ENCODE data around the gene TRAPPC12.
A peak's percentile ranks its signal among the peaks of the same experiment; 100 is the strongest.

The TRAPPC12 gene

DNA sequence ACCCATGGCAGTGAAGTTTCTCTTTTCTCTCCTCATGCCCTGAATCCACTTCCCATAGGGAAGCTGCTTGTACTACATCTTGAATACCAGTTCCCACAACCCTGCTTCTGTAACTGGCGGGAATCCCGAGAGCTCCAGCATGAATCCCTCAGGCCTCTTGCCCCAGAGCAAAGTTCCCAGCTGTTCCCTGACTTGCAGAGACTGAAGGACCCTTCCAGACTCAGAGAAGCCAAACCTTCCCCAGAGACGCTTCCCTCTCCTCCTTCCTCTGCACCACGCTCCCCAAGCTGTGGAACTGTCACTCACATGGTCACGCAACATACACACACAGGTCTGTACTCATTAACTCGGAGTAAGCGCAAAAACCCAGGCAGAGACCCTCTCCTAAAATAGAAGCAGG is 26.4 kb downstream of the TRAPPC12 start:
- DNase-seq (ENCODE audit: low read depth in 4 of 4, low spot score in 1 of 4): no peak

DNA sequence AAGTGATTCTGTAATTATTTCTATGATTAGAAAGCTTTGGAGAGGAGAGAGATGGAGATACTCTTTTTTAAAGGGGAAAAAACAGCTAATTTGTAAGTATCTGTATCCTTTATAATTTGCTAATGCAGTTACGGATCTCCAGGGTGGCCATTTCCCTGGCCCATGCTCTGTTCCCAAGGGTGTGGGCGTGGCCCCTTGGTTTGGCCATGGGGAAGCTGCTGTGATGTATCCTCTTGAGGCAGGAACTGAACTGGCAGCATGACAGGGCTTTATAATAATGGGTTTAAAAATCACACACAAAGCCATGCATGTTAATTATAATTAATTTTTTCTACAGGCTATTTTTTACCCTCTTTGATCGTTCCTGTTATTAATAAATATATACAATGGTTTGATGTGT is 27.0 kb downstream of the TRAPPC12 start:
- no peak for DNase-seq (ENCODE audit: low read depth in 4 of 4, low spot score in 1 of 4)

DNA sequence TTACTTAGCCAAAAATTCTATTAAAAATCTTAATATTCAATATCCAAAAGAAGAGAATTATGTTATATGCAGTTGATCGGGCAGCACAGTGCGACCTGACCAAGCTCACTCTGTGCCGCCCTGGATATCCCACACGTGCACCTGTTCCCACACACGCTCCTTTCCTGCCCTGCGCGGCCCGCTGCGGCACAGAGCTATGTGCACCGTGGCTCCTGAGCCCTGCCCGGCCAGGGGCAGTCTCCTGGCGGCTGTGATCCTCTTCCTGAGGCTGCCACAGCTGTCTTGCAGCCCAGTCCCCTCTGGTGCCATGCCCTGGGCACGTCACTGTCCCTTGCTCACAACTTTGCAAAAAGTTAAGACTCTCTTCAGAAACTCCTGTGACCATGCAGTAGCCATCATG is 29.3 kb downstream of the TRAPPC12 start:
- no peak for DNase-seq (ENCODE audit: low read depth in 4 of 4, low spot score in 1 of 4)

DNA sequence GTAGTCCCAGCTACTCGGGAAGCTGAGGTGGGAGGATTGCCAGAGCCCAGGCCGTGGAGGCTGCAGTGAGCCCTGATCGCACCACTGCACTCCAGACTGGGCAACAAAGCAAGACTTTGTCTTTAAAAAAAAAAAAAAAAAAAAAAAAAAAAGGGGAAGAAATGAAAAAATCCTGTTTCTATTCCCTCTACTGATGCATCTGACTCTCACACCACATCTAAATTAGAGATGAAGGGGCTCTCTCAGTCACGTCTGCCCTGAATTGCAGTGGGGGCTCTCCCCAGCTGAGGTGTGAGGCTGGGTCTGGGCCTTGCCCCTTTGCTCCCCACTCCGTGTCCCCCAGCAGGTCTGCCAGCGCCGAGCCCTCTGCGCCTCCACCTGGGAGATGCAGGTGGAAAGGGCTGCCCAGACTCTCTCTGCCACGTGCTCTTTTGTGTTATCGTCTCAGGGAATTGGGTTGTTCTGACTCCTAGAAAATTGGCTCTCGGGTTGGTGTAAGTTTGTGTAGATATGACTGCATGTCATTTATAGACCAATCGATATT is 30.2 kb downstream of the TRAPPC12 start:
- DNase-seq (ENCODE audit: low read depth in 4 of 4, low spot score in 1 of 4): no peak

DNA sequence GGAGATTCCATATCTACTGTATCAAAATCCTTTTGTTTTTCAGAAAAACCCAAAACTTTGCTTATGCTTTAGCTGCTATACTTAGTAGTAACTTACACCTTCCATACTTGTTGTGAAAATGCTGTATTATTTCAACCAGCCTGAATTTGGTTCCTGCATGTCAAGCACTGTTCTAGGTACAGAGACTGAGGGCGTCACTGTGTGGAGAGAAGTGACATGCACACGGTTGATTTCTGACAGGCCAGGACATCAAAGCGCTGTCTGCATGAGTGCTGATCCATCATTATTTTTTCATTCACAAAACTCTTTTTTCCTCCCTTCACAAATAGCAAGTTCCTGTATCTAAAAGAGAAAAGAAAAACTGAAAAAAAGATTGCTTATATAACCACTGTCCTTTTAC is 31.6 kb downstream of the TRAPPC12 start:
- no peak for DNase-seq (ENCODE audit: low read depth in 4 of 4, low spot score in 1 of 4)

DNA sequence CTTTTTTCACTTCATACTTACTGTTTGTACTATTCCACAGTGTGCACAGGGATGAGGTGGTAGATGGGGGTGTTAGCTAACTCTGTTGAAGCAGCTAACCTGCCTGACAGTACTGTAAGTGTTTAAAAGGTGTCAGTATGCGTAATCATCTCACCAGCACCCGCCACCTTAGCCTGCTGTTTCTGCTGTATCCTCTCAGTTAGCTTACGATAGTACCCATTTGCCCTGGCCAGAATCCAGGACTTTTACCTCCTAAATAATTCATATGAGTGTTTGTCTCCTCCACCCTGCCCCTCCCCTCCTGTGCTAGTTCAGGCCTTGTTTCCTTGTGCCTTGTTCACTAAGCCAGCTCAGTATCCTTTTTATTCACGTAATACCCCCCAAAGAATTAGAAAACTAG is 34.2 kb downstream of the TRAPPC12 start:
- no peak for DNase-seq (ENCODE audit: low read depth in 4 of 4, low spot score in 1 of 4)

DNA sequence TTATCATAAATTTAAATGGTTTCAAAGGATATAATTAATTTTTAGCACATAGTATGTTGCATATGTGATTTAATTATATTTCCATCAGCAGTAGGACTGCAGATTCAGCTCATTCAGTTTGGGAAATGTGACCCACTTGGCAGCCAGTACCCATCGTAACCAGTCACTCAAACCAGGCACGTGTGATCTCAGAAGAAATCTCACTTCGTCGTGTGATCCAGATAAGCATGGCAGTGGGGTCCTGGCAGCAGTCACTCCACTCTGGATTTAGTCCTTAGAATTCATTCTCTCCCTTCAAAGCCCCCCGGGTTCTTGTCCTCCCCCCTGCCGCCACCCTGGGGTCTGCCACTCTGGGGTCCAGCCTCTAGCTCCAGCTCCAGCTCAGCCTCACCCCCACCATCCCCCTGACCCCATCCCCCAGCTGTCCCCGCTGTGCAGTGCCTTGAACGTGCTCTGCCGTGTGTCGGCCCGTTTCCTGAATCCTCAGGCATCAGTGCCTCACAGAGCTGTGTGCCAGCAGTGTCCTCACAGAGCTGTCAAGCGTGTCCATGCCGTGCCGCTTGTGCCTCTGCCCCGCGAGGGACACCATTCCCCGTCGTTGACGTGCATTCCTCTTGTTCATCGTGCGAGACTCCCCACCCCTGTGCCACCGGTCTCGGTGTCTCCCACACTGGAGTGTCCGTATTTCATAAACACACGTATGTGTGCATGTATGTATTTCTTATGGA is 34.8 kb downstream of the TRAPPC12 start:
- no peak for DNase-seq (ENCODE audit: low read depth in 4 of 4, low spot score in 1 of 4)

DNA sequence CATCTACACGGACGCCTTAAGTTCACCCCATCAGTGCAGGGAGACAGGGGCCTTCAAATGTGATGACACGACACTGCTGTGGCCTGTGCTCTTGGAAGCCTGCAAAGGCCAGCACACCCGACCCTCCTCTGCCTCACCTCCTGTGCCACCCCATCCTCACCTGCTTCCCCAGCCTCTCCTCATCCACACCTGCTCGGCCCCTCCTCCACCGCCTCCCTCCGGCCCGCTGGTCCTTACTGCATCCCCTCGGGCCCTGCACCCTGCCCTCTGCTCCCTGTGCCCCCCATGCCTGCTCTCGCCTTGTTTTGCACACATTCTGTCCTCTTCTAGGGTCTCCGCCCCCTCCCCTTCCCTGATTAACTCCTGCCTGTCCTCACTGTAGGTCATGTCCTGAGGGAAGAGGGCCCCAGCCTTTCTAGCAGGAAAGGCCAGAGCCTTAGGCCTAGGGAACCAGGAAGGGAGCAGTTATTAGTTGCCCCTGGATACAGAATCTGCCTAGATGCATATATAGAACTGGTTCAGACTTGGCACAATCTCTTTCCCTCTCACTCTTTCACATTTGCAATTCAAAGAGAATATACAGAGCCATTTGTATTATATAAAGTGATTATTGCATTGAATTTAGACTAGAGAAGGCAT is 39.4 kb downstream of the TRAPPC12 start:
- no peak for DNase-seq (ENCODE audit: low read depth in 4 of 4, low spot score in 1 of 4)

DNA sequence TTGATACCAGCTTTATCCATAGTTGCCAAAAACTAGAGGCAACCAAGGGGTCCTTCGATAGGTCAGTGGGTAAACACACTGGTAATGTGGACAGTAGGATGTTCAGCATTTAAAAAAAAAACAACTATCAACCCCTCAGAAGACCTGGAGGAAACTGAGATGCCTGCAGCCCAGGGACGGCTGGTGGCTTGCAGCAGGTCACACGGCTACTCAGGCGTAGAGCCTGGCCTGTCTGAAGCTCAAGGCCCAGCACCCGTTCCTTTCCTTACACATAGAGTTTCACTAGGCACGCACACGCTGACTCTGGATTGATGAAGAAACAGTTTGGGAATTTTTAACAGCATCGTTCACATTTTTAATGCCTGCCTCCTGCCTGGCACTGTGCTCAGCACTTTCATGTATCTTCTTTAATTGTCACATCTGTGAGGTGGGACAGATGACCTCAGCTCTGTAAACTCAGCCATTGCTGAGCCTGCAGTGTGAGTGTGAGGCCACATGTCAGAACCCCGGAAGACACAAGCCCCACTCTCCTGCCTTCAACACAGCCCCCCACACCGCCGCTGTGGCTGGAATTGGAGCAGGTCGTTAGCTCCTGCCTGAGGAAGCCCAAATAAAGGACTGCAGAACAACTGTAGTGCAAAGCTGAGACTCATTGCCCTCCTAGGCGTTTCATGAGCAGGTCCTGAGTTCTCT is 40.7 kb downstream of the TRAPPC12 start:
- no peak for DNase-seq (ENCODE audit: low read depth in 4 of 4, low spot score in 1 of 4)

DNA sequence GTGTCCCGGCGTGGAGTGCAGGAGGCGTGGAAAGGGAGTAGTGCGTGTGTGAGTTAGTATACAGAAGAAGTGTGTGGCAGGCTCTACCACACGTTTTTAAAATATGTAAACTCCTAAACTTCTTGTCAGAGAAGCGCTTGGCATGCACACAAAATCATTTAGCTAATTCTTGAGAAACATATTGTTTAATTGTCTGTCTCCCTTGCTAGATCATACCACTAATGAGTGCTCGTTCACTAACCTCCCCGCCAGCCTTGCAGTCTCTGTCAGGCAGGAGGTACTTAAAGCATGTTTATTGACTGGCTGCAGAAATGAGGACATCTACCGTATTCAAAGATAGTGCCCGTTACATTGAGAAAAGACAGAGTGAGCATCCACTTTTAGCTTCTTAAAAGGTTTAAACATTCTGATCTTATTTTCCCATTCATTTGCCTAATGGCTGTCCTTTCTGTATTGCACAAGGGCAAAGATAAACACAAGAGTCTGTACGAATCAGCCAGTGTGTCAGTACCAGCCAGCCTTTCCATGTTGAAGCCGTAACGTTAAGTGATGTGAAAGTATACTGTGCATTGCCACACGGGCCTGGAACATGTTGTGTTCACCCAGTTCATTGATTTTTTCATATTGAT is 41.4 kb downstream of the TRAPPC12 start:
- no peak for DNase-seq (ENCODE audit: low read depth in 4 of 4, low spot score in 1 of 4)

DNA sequence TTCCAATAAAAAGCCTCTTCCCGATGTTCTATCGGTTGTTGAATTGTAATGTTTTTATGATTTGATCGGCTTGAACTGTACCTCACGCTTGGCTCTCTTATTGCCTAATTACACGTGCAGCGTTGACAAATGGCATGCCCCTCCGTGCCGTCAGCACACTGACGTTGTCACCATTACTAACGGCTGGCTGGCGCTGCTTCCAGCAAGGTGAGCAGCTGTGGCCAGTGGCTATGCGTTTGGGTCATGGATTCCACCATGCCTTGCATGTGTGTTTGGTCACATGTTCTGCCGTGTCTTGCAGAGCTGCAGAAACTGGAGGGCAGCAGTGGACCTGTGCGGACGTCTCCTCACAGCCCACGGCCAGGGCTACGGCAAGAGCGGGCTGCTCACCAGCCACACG is 42.1 kb downstream of the TRAPPC12 start:
- DNase-seq (ENCODE audit: low read depth in 4 of 4, low spot score in 1 of 4): no peak

DNA sequence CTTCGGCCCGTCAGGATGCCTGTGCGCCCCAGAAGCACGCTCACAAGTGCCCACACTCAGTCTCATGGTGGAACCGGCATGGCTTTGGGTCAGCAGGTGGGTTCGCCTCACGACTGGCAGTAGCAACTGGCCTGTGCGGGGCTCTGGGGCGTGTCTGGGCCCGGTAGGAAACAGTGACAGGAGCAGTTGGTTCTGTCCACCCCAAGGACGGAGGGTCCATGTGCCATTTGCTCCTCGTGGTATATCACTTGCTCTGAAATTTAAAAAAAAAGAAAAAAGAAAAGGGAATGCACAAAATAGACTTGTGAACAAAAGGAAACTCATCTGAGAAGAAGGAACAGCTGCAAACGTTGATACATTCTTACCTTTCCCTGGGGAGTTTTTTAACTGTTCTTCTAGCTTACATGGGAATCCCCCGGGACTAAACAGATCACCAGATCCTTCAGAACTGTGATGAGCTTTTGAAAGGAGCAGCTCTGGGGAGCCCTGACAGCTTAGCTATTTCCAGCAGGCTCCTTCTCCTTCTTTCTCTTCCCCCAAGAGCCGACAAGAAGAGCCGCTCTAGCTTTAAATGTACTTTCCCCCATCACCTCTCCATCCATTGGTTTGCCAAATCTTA is 42.8 kb downstream of the TRAPPC12 start:
- DNase-seq (ENCODE audit: low read depth in 4 of 4, low spot score in 1 of 4): no peak

DNA sequence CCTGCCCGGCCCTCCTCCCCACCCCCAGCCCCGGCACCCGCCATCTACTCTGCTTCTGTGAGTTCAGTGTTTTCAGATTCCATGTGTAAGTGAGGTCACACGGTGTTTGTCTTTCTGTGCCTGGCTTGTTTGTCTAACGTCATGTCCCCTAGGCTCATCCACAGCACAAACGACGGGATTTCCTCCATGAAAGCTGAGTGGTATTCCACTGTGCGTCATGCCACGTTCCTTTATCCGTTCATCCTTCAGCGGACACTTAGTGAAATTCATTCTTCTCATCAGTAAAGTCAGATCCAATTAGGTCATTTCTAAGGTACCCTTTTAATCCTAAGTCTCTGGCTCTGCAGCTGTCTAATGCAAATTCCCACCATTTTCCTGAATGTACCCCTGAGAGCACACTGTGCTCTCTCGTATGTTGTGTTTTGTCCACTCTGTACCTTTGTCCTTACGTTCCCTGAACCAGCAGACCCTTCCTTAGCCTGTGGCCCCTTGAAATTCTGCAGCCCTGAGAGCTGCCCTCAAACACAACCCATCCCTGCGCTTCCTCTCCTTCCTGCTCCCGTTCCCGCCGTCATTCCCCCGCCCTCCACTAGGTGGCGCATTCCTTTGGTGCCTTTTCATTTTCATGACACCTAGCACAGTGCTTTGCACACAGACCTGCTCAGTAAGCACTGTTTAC is 44.1 kb downstream of the TRAPPC12 start:
- DNase-seq (ENCODE audit: low read depth in 4 of 4, low spot score in 1 of 4): peak; percentile 55 to 72 (median 64)

DNA sequence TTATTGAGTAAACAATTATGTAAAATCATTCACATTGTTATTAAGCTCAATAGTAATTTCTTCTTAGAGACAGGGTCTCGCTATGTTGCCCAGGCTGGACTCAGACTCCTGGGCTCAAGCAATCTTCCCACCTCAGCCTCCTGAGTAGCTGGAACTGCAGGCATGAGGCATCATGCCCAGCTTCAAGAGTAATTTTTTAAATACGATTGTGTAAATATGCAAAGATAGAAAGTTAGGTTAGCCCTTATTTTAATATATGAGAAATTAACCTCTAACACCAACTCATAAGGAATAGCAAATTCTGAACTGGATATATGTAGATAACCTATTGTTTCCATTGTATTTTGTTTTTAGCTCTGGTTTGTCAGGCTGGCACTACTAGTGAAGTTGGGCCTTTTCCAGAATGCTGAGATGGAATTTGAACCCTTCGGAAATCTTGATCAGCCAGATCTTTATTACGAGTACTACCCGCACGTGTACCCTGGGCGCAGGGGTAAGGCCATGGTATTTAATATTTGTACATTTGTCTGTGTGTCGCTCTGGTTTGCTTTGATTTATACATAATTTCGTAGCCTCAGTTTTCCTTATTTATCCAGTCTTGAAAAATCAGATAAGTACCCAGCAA is 44.8 kb downstream of the TRAPPC12 start:
- DNase-seq (ENCODE audit: low read depth in 4 of 4, low spot score in 1 of 4): no peak

DNA sequence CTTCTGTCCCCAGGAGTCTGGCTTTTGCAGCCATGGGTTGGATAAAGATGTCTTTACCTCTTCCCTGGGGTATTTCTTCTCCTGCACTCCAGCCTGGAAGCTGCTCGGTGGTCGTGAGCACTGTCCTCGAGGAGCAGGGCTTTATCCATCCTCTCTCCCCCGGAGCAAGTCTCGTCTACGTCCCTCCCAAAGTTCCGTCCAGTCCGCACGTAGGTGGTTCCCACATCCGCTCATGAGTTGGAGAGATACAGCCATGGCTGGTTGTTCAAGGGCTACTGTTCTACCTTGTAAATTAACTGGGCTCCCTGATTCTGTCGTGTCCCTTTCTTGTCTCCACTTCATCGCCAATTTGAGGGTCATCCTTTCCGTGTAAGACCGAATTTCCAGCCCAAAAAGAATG is 47.1 kb downstream of the TRAPPC12 start:
- DNase-seq (ENCODE audit: low read depth in 4 of 4, low spot score in 1 of 4): no peak

DNA sequence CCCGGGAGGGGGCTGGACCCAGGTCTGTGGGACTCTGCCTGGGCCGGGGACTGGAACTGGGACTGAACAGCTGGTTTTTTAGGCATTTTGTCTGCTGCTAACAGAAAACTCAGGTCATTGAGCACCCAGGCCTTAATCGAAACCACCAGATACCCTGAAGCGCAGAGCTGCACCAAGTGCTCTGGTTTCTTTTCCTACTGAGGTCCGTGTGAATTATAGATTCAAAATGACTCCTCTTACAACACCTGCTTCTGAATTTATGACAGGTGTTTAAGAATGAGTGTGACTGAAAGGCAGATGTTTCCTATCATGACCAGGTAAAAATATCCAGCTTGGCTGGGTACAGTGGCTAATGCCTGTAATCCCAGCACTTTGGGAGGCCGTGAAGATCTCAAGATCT is 47.8 kb downstream of the TRAPPC12 start:
- DNase-seq (ENCODE audit: low read depth in 4 of 4, low spot score in 1 of 4): no peak

DNA sequence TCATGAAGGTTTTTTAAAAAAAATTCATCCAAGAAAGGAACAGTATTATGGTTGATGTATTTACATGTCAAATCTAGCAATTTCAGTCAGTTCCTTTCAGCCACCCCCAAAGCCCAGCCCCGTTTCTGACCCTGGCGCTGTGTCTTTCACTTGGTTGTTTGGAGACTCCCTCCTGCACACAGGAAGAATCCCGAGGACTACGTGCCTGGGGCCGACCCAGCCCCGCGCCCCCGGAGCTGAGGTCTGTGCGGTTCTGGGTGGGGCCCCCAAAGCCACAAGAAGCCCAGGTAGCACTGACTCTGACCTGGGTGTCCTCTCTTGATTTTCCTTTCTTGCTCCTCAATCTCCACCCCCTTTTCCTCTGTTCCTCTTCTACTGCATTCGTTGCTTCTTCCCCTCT is 49.1 kb downstream of the TRAPPC12 start:
- no peak for DNase-seq (ENCODE audit: low read depth in 4 of 4, low spot score in 1 of 4)

DNA sequence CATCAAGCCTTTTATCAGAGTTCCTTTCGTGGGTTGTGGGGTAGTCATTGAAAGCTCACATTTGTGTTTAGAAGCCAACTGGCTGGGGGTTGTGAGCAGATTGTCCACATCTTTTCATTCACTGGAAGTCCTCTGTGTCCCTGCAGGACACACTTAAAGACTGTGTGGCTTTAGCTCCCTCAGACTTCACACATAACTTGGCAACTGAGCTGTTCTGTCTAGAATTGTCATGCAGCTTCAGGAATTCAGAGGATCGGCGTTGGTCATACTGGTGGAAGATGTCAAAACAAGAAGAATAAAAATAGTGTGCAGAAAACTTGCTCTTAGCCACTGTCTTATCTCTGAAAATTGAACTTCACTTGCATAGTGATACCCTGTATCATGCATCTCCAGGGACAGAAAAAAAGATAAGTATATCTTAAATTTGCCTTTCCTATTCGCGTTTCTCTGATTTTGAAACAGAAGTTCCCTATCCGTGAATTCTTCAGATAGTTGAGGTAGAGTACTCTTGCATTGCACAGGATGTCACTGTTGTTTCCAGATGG is 49.6 kb downstream of the TRAPPC12 start:
- DNase-seq (ENCODE audit: low read depth in 4 of 4, low spot score in 1 of 4): no peak

DNA sequence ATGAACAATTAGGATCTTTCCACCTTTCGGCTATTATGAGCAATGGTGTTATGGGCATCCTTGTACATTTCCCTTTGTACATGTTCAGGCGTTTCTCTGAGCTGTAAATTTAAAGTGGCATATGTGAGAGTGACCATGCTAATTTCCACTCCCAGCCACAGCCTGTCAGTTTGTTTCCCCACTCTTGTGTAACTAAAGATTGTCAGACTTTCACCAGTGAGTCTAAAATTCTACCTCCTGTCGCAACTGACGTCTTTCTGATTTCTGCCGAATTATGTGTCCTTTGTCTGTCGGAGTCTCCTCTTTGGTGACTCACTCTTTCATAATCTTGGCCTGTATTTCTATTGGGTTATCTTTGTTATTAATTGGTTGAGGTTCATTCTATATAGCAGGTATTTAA is 50.7 kb downstream of the TRAPPC12 start:
- DNase-seq (ENCODE audit: low read depth in 4 of 4, low spot score in 1 of 4): no peak
